Activated naive CD8-positive, alpha-beta T cell (primary cell): Measurements from ENCODE around the gene EPAS1.

Experiments
- H3K27ac Mint-ChIP-seq: one replicate; pipeline ENCODE4 v1.8.0; 2021; ENCODE audit warnings: mixed read lengths
- H3K27me3 Mint-ChIP-seq: one replicate; pipeline ENCODE4 v1.8.0; 2021; ENCODE audit warnings: mixed read lengths
- H3K36me3 Mint-ChIP-seq: one replicate; pipeline ENCODE4 v1.8.0; 2021; ENCODE audit warnings: mixed read lengths
- H3K4me1 Mint-ChIP-seq: one replicate; pipeline ENCODE4 v1.8.0; 2021; ENCODE audit warnings: low read depth, mixed read lengths
- H3K4me3 Mint-ChIP-seq: one replicate; pipeline ENCODE4 v1.8.0; 2021; ENCODE audit warnings: mild to moderate bottlenecking, mixed read lengths
- H3K9me3 Mint-ChIP-seq: one replicate; pipeline ENCODE4 v1.8.0; 2021; ENCODE audit warnings: low read depth, mixed read lengths

Gene EPAS1

DNA sequence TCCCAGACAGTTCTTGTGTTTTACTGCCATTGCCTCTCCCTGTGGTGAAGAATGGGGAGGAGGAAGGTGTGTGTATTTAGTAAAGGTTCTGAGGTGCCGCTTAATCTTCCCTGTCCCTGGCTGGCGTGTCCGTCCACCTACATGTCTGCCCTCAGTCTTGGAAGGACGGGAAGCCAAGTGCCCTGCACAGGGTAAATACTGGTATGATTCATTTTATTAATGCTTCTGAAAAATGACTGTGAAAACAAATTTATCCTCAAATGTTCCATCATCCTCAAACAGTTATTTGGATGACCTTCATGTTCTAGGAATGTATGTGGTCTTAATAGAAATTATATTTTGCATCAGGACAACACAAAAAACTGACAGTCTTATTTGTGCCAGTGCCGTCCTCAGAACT lies 6.6 kb downstream of the EPAS1 start:
- Mint-ChIP-seq H3K27me3 (peaks cover 58% of the 10 kb centered on the region), H3K9me3 (no peaks in the 10 kb centered on the region), H3K36me3 (no peaks in the 10 kb centered on the region), H3K4me1 (peaks cover 45% of the 10 kb centered on the region), H3K4me3 (no peak overlapping the region), H3K27ac (no peak overlapping the region)

DNA sequence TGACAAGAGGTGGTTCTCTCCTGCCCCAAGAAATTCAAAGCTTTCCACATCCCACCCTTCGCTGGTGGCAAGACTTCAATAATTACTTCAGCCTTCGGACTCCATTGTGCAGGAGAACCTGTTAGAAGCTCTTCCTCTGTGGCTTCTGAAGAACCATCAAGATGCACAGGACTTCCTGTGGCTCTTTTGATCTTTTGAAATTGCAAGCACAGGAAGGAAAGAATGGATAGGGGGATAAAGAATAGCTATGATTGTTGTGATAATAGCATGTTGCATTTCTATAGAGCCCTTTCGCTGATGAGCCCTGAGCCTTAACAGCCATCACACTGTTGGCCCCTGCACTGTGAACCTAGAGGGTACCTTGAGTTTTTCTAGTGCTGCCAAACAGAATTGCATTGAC lies 7.4 kb downstream of the EPAS1 start:
- H3K27ac Mint-ChIP-seq = no peak overlapping the region
- H3K4me1 Mint-ChIP-seq = peaks cover 37% of the 10 kb centered on the region
- H3K4me3 Mint-ChIP-seq = peak overlapping the region; percentile 60
- no peaks in the 10 kb centered on the region for H3K36me3 Mint-ChIP-seq
- H3K27me3 Mint-ChIP-seq = peaks cover 57% of the 10 kb centered on the region
- H3K9me3 Mint-ChIP-seq = no peaks in the 10 kb centered on the region

DNA sequence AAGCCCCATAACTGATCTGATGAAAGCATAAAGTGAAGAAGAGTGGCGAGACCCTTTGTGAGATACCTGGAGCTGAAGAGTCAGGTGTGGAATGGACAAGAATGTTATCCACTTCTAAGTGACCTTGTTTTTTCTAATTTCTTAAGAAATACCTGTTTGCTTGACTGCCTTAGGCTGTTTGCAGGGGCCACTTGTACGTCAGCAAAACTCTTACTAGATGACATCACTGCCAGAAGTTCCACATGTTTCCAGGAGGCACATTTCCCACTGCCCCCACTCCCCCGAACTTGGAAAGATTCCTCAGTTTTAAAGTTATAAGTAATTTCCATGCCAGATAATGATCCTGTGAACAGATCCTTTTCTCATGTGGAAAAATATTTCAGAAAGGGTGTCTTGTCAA lies 8.0 kb downstream of the EPAS1 start:
- Mint-ChIP-seq H3K4me1 (peaks cover 32% of the 10 kb centered on the region), H3K9me3 (no peaks in the 10 kb centered on the region), H3K27ac (no peak overlapping the region), H3K36me3 (no peaks in the 10 kb centered on the region), H3K27me3 (peaks cover 53% of the 10 kb centered on the region), H3K4me3 (peak overlapping the region; percentile 60)

DNA sequence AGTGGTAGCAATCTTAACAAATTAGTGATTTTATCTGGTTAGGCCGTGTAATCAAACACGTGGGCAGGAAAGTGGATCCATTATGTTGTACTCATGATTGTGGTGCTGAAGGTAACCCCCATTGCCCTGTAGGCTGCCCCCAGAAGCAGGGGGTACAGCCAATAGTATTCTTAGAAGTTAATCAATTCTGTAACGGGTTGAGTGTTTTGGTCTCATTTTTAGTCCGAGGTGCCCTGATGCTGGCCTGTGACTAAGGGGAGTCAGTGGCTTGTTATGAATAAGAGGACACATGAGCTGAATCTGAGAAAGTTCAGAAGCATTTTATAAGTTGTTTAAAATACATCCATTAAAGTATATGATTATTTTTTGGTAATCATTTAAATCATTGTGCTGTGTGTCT lies 8.6 kb downstream of the EPAS1 start:
- no peak overlapping the region for H3K27ac Mint-ChIP-seq
- H3K4me3 Mint-ChIP-seq = no peak overlapping the region
- no peaks in the 10 kb centered on the region for H3K9me3 Mint-ChIP-seq
- H3K36me3 Mint-ChIP-seq = no peaks in the 10 kb centered on the region
- peaks cover 32% of the 10 kb centered on the region for H3K4me1 Mint-ChIP-seq
- peaks cover 51% of the 10 kb centered on the region for H3K27me3 Mint-ChIP-seq

DNA sequence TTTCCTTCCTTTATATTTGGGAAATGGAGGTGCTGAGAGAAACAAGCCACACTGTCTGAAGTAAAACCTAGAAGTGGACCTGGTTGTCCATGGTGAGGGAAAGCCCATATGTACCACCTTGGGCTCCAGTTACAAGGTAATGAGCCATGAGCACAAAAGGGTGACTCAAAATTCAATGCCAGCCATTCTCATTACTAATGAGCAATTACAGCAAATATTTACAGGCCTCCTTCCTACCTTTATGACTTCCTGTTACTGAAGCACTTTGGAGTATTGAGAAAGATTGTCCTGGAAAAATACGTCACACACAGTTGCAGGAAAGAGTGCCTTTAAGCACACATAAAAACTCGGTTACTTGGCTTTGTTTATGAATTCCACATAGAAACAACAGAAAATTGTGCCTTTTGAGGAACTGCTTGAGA lies 9.1 kb downstream of the EPAS1 start:
- Mint-ChIP-seq H3K9me3 (no peaks in the 10 kb centered on the region), H3K36me3 (no peaks in the 10 kb centered on the region), H3K4me3 (no peak overlapping the region), H3K4me1 (peaks cover 32% of the 10 kb centered on the region), H3K27ac (no peak overlapping the region), H3K27me3 (peaks cover 52% of the 10 kb centered on the region)

DNA sequence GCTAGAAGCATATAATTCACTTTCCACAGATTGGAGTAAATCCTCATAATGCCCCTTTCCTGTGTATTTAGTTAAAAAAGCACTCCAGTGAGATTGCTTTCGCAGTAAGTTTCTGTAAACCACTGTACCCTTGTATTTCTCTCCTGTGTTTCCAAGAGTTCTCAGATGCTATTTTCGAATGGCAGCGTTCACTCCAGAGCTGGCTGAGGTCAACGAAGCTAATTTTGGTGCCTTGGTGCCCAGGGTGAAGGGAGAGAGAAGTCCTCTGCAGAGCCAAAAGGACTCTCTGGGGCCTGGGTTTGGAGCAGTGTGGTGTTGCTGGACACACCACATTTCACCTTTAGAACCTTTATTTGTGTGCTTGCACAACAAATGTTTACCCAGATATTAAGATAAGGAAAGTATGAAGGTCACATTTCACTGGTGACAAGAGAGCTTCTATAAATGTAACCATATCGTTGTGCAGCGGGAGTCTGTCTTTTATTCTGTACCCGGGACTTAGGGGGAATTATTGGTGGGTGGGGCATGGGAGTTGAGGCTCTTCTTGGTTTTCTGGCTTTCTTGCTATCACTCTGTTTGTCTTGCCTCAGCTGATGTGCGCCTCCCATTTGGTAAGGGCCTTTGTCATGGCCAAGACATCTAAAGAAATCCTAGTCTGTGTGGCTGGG lies 9.9 kb downstream of the EPAS1 start:
- Mint-ChIP-seq H3K4me3 (no peak overlapping the region), H3K36me3 (no peaks in the 10 kb centered on the region), H3K4me1 (peaks cover 32% of the 10 kb centered on the region), H3K9me3 (no peaks in the 10 kb centered on the region), H3K27me3 (peaks cover 53% of the 10 kb centered on the region), H3K27ac (no peak overlapping the region)

DNA sequence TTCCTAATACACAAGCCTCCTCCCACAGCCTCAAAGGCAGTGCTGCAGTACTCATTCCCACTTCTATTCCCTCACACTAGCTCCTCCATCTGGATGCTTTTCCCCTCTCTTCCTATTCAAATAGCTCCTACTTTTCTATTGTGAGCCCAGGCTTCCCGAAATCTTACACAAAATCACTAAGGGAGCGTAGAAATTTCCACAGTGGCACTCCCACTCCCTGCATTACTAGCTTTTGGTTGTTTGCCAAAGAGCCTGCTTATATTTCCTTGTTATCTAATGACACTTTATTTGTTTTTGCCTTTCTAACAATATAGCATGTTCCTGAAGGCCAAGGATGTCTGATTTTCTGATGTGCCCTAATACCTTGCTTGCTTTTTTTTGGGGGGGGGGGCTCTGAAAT lies 10.9 kb downstream of the EPAS1 start:
- Mint-ChIP-seq H3K36me3 (no peaks in the 10 kb centered on the region), H3K4me3 (no peak overlapping the region), H3K4me1 (peaks cover 31% of the 10 kb centered on the region), H3K9me3 (no peaks in the 10 kb centered on the region), H3K27me3 (peaks cover 48% of the 10 kb centered on the region), H3K27ac (no peak overlapping the region)

DNA sequence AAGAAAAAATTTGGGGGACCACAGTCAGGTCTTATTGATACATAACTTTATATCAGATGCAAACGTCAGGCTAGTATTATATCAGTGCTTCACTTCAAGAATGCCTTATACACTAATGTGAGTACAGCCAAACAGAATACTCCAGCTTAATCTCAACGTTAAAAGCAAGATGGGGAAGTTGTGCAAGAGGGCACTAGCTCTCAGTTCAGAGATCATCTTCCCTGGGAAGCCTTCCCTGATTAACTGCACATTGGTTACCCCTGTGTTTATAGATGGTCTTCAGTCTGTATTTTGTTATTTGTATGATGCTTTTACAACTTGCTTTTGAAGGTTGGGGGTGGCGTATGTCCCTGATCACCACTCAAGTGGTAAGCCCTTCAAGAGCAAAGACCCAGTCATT lies 11.4 kb downstream of the EPAS1 start:
- Mint-ChIP-seq H3K4me1 (peaks cover 26% of the 10 kb centered on the region), H3K27me3 (peaks cover 46% of the 10 kb centered on the region), H3K9me3 (no peaks in the 10 kb centered on the region), H3K4me3 (no peak overlapping the region), H3K27ac (no peak overlapping the region), H3K36me3 (no peaks in the 10 kb centered on the region)

DNA sequence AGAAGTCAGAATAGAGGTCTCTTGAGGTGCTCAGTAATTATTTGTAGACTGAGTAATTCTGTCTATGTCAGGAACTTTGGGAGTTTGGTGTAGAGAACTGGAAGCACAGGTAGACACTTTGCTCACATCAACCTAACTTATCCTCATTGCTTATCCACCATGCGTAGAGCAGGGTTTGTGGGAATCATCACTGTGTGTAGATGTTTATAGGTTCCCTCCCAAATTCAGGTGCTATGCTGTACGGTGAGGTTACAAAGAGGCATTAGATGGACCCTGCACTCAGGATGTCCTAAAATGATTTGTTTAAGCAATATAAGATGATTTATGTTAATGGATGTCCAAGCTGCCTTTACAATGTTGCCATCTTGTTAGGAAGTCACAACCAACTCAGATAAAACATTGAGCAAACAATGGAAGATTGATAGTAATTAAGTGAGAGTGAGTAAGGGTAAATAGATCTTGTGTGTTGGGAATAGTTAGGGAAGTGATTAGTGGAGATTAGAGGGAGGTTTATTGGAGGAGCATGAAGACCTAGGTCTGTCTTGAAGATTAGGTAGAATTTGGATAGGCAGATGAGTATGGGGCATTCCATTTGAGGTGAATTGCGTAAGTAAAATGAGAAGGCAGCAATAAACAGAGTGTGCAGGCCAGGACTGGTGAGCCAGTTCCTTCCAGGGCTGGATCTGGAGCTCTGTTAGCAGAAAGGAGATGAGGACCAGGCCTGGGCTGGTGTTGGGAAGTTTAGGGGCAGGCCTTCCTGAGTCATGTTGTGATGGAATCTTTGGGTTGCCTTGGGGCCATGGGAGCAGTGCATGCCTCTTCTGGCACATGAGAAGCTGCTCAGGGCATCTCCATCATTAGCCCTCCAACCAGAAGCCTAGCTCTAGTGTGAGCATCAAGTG lies 12.1 kb downstream of the EPAS1 start:
- H3K4me3 Mint-ChIP-seq = no peak overlapping the region
- no peak overlapping the region for H3K27ac Mint-ChIP-seq
- peaks cover 19% of the 10 kb centered on the region for H3K4me1 Mint-ChIP-seq
- no peaks in the 10 kb centered on the region for H3K36me3 Mint-ChIP-seq
- H3K27me3 Mint-ChIP-seq = peaks cover 45% of the 10 kb centered on the region
- no peaks in the 10 kb centered on the region for H3K9me3 Mint-ChIP-seq

DNA sequence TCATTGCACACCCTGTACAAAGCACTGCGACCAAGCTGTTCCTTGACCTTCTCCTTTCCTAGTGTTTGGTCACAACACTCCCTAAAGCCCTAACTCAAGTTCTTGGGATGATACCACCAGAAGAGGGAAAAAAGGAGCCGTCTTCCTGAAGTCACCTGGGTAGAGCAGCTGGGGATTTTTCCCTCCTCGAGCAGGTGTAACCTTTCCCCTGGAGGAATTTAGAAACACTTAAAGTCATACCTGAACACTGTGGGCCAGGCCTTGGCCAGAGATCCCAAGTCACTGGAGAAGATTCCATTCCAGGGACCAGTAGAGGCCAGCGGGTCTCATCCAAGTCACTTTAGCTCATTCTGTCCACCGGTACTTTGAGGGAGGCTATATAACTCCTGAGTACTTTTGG lies 13.2 kb downstream of the EPAS1 start:
- Mint-ChIP-seq H3K9me3 (no peaks in the 10 kb centered on the region), H3K4me1 (peaks cover 7% of the 10 kb centered on the region), H3K4me3 (no peak overlapping the region), H3K27ac (no peak overlapping the region), H3K36me3 (no peaks in the 10 kb centered on the region), H3K27me3 (peaks cover 41% of the 10 kb centered on the region)

DNA sequence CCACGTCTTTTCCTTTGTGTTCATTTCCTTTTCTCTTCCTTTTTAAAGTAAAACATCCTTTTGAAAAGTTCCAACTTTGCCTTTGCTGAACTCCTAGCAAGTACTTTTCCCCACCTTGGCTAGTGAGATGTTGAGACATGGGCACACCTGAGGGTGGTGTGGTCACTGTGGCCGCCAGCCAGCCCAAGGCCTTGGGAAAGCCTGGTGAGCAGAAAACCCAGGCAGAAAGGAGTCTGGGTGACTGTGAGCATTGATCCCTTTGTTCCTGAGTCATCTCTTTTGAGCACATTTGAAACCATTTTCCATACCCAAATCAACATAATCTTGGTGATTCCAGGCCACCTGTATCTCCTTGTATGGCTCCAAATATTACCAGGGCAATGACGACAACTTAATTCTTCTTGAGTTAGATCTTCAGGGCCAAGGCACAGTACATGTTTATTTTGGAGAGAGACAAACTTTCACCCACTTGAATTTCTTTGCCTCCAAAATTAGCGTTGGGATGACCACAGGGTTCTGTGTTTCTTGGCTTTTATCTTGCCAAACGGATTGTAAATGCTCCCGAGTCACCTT lies 14.5 kb downstream of the EPAS1 start:
- H3K27ac Mint-ChIP-seq = no peak overlapping the region
- peaks cover 2% of the 10 kb centered on the region for H3K4me1 Mint-ChIP-seq
- H3K27me3 Mint-ChIP-seq = peaks cover 35% of the 10 kb centered on the region
- H3K36me3 Mint-ChIP-seq = no peaks in the 10 kb centered on the region
- no peak overlapping the region for H3K4me3 Mint-ChIP-seq
- no peaks in the 10 kb centered on the region for H3K9me3 Mint-ChIP-seq

DNA sequence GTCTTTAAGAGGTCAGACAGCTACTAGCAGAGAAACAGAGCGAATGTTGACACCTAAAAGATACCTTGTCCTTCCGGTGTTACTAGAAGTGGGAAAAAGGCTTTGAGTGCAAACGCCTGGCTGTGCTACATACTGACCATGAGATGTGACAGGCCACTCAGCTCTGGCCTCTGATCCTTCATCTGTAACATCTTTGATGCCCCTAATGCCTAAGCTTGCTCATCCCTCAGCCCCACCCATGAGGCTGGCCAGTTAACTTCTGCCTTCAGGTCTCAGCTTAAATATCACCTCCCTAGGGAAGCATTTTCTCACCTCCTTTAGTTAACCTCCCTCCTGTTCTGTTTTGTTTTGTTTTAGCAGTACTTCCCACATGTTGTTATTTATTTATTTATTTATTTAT lies 15.9 kb downstream of the EPAS1 start:
- H3K36me3 Mint-ChIP-seq = no peaks in the 10 kb centered on the region
- no peaks in the 10 kb centered on the region for H3K4me1 Mint-ChIP-seq
- H3K9me3 Mint-ChIP-seq = no peaks in the 10 kb centered on the region
- H3K27ac Mint-ChIP-seq = no peak overlapping the region
- no peak overlapping the region for H3K4me3 Mint-ChIP-seq
- H3K27me3 Mint-ChIP-seq = peaks cover 24% of the 10 kb centered on the region

DNA sequence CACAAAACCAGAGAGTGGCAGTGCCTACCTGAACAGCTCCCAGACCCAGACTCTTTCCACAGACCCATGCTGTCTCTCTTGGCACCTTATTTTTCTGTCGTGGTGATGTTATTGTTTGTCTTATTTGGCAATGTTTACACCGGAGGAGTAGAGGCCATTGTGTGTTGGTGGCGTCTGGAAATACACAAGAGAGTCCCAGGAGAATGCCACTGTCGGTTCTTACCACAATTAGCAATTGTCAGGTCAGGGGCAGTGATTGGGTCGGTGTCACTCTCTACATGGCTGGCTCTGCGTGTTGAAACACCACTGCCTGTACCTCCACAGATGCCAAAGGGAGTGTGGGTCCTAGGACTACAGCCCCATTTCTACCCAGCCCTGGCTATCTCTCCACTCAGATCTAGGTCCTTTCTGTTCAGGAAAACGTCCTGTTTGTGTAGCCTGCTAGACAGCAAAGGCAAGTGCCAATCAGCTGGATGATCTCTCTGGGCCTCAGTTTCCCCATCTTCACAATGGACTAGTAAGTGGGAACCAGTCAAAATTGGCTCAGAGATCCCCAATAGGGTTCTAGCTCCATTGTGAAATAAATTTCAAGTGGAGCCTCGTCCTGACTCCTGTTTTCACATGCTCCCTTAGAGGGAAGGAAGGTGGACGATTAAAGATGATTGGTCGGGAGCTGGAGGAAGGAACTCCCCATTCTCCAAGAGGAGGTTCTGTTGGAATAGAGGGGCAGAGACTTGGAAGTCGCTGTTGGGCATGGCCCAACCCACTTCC lies 17.0 kb downstream of the EPAS1 start:
- Mint-ChIP-seq H3K4me3 (no peak overlapping the region), H3K27me3 (peaks cover 17% of the 10 kb centered on the region), H3K4me1 (no peaks in the 10 kb centered on the region), H3K9me3 (no peaks in the 10 kb centered on the region), H3K27ac (no peak overlapping the region), H3K36me3 (no peaks in the 10 kb centered on the region)

DNA sequence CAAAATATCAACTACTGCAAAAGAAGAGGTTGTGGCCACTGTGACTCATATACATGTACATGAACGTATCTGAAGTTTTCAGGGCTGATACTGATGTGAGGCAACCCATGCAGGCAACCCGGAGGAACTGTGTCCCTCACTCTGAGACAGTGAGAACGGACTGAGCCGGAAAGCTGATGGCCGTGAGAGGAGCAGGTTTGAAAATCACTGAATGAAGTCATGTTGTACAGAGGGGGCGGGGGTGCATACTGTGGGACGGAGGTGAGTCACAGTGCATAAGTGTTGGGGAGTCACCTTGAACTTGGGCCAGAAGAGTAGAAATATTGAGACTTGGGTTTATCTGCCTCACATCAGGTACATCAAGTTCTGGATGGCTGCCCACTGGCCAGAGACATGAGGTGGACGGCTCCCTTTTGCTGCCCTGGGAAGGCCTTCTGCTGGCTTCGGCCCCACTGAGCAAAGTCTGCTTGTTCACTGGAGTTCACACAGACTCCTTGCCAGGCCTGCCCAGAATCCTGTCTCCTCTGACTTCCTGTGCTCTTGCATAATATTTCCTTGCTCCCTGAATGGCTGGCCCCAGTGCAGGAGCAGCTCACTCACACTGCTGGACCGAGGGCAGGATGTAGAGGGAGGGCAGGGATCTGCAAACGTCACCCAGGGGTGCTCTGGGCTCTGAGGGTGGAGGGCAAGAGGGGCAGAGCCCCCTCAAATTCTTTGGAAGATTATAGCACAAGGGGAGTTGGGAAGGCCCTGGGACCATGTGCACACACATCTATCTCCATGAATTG lies 18.1 kb downstream of the EPAS1 start:
- peaks cover 12% of the 10 kb centered on the region for H3K27me3 Mint-ChIP-seq
- no peaks in the 10 kb centered on the region for H3K4me1 Mint-ChIP-seq
- H3K9me3 Mint-ChIP-seq = no peaks in the 10 kb centered on the region
- no peak overlapping the region for H3K4me3 Mint-ChIP-seq
- no peak overlapping the region for H3K27ac Mint-ChIP-seq
- H3K36me3 Mint-ChIP-seq = no peaks in the 10 kb centered on the region
